Activated B cell treated with CpG ODN at 0.5 μM for 24 hours (primary cell): ENCODE measurements around the gene LRRC74B. TPM values are rescaled to one million over a fixed set of nuclear protein-coding genes. Genes with fewer than 3 reads are reported as not detected.

Experiments
- ATAC-seq: fragments of 200-7000 bp; cut with Tn5 transposase; one replicate; pipeline ENCODE4 v1.10.0; 2021; ENCODE audit warnings: low read depth, mild to moderate bottlenecking, moderate library complexity
- CTCF ChIA-PET: fragments of 350-600 bp; sonication (Branson Sonifier 250); formaldehyde crosslinking; loops from one replicate; lab custom pipeline; 2021; ENCODE audit warnings: antibody characterized with exemption; lab: Charles Lee
- POLR2A ChIA-PET: fragments of 350-600 bp; sonication (Branson Sonifier 250); formaldehyde crosslinking; loops from one replicate; lab custom pipeline; 2021; ENCODE audit warnings: antibody characterized with exemption; lab: Charles Lee
- DNase-seq: peaks from one replicate; pipeline ENCODE4 v3.0.0; 2022
- H3K27ac Mint-ChIP-seq: one replicate; pipeline ENCODE4 v1.8.0; 2020; ENCODE audit warnings: mixed read lengths
- H3K27me3 Mint-ChIP-seq: one replicate; pipeline ENCODE4 v1.8.0; 2021; ENCODE audit warnings: mixed read lengths
- H3K36me3 Mint-ChIP-seq: one replicate; pipeline ENCODE4 v1.8.0; 2021; ENCODE audit warnings: low read depth, mixed read lengths
- H3K4me1 Mint-ChIP-seq: one replicate; pipeline ENCODE4 v1.8.0; 2021; ENCODE audit warnings: mixed read lengths
- H3K4me3 Mint-ChIP-seq: one replicate; pipeline ENCODE4 v1.8.0; 2020; ENCODE audit warnings: mild to moderate bottlenecking, mixed read lengths
- H3K9me3 Mint-ChIP-seq: one replicate; pipeline ENCODE4 v1.8.0; 2020; ENCODE audit warnings: mixed read lengths
- CTCF ChIP-seq: fragments of 200-600 bp; IDR thresholded peaks from one replicate; pipeline ENCODE4 v1.8.0; 2022; ENCODE audit warnings: antibody characterized with exemption, mild to moderate bottlenecking
- intact Hi-C: fragments of 100-400 bp; cut with micrococcal nuclease; formaldehyde crosslinking; loops from one replicate; pipeline ENCODE4 v1.15.1; 2024
- total RNA-seq: library from RNA; stranded (reverse); gene quantifications from 2 replicates; pipeline ENCODE4 v1.2.3, GENCODE V29; 2022

Gene LRRC74B
- total RNA-seq, 1 donor from 2014 or later: not detected

- Mint-ChIP-seq H3K9me3 (no peaks in the 10 kb centered on the region), H3K27ac (no peak overlapping the region), H3K4me3 (no peak overlapping the region), H3K4me1 (peaks cover 6% of the 10 kb centered on the region), H3K36me3 (no peaks in the 10 kb centered on the region), H3K27me3 (peaks cover 36% of the 10 kb centered on the region)
- POLR2A ChIA-PET: no interaction called here
- DNase-seq (no peak), ATAC-seq (no peak)
- CTCF ChIA-PET: no interaction called here
- intact Hi-C loops: no loop called here
- TF ChIP-seq CTCF: no peak
These were observed 60.3 kb downstream of the LRRC74B start for GRCh38 chr22:21106000-21106399.

GRCh38 chr22:21108379-21109115 lies 62.8 kb downstream of the LRRC74B start:
- CTCF ChIA-PET: interaction anchor here (0.9 kb wide), 1 partner anchor 17 kb away, joined by 4 read pairs; no protein-coding TSS in a partner anchor
- no peak overlapping the region for H3K27ac Mint-ChIP-seq
- no peak overlapping the region for H3K4me3 Mint-ChIP-seq
- intact Hi-C loops: no loop called here
- no peaks in the 10 kb centered on the region for H3K9me3 Mint-ChIP-seq
- H3K4me1 Mint-ChIP-seq: no peaks in the 10 kb centered on the region
- H3K36me3 Mint-ChIP-seq: no peaks in the 10 kb centered on the region
- no peak for DNase-seq
- ATAC-seq: no peak
- peaks cover 28% of the 10 kb centered on the region for H3K27me3 Mint-ChIP-seq
- no peak for TF ChIP-seq CTCF
- POLR2A ChIA-PET: no interaction called here

Other genes starting within 250 kb of the LRRC74B start
- 101 and 114 TPM in 2 replicates for gene PI4KA, start 187.1 kb upstream of the LRRC74B start, total RNA-seq
- 22.1 and 23.6 TPM in 2 replicates for gene SNAP29, start 186.9 kb upstream of the LRRC74B start, total RNA-seq
- gene CRKL, start 128.5 kb upstream of the LRRC74B start, total RNA-seq: 51.1 and 55.7 TPM in 2 replicates
- 0.86 and 1.3 TPM in 2 replicates for gene AIFM3, start 78.7 kb upstream of the LRRC74B start, total RNA-seq
- 79.2 and 89.3 TPM in 2 replicates for gene LZTR1, start 63.6 kb upstream of the LRRC74B start, total RNA-seq
- 27.1 and 32.3 TPM in 2 replicates for gene THAP7, start 43.8 kb upstream of the LRRC74B start, total RNA-seq
- 0.12 and 0.67 TPM in 2 replicates for gene P2RX6, start 30.8 kb upstream of the LRRC74B start, total RNA-seq
- not detected in 2 replicates for gene SLC7A4, start 13.4 kb upstream of the LRRC74B start, total RNA-seq